SK-MEL-5 (cell line): Measurements from ENCODE around the gene DNM3. TPM values are rescaled to one million over a fixed set of nuclear protein-coding genes. Genes with fewer than 3 reads are reported as not detected.
A peak's percentile ranks its signal among the peaks of the same experiment; 100 is the strongest.

Experiments
- DNase-seq: peaks from one replicate; pipeline ENCODE4 v3.0.0-alpha.2; 2016; ENCODE audit warnings: low read depth, low spot score
- in situ Hi-C: cut with HindIII; loops from 2 replicates; pipeline ENCODE4 v1.10.0; 2016; ENCODE audit warnings: low sequenced_read_pairs, high pct_unique_total_duplicates, low pct_unique_long_range_greater_than_20kb
- total RNA-seq: library from RNA; depleted of rRNA; stranded (reverse); fragments of >200 nt; shearing (Covaris generic); gene quantifications from 2 replicates; pipeline ENCODE4 v1.2.3, GENCODE V29; 2014

Gene DNM3
- total RNA-seq, 1 experiment from 2014 or later = 0.79 TPM

DNA sequence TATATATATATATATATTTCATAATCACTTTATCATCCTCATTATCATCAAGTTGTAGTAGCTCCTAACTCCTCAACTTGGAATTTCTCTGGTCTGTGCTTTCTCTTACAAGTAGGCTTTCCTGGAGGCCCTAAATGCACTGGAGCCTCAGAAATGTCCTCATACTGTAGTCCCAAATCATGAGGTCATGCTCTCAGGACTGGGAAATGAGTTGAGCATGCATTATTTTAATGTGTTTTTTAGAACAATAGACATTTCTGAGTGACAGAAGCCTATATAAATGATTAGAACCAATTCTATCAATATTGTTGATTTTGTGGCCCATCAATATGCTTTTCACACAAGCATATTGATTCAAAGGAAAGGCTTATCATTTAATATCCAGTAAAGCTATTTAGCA lies 536.3 kb downstream of the DNM3 start:
- in situ Hi-C loops = no loop called here
- DNase-seq = no peak

DNA sequence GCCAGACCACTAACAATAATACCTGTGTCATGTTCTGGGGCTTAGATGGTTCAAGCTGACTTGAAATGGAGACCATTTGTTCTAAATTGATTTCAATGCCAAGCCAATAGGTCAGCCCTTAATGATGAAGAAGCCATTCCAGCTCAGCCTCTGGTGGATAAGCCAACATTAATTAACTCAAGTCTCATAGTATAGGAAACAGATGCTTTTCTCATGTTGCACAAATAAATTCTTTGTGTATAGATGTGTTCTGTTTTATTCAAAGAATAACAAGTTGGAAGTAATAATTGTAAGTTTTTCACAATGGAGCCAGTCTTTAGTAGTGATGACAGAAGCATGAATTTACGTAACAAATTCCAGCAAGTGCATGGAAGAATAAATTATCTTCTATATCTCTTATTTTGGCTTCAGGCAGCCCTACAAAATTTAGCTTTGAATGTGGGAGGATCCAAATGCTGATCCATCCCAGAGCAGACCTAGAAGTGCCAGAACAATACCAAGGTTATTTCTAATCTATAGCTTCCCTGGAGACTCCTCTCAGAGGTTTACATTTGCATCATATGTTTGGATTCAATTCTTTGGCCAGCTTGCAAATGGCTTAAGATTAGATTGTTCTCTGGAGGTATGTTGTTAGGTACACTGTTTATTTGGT lies 536.9 kb downstream of the DNM3 start:
- DNase-seq = no peak
- in situ Hi-C loops = no loop called here

GRCh38 chr1:172380441-172381244 lies 539.3 kb downstream of the DNM3 start:
- no peak for DNase-seq
- in situ Hi-C loops = no loop called here

DNA sequence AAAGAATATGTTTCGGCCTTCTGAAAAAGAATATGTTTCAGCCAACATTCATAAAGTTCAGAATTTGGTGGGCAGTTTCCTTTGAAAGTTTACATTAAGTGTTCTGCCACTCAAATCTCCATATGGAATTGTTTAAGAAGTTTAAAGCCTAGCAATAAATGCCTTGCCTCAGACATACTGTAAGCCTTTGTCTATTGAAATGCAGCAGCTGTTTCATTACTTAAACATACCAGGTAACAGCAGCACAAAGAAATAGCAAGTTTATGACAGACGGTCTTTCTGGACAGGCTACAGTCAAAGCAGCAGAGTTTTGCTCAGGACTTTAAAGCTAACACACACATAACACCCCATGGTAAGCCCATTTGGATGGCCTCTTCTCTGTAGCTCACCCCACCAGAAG lies 540.6 kb downstream of the DNM3 start:
- DNase-seq = no peak
- in situ Hi-C loops = no loop called here

GRCh38 chr1:172382406-172382805 lies 541.1 kb downstream of the DNM3 start:
- in situ Hi-C loops = no loop called here

GRCh38 chr1:172382990-172383389 lies 541.7 kb downstream of the DNM3 start:
- DNase-seq = no peak
- in situ Hi-C loops = no loop called here

More at GRCh38 chr1:172382406-172382805, 541.1 kb downstream of the DNM3 start:
- no peak for DNase-seq

DNA sequence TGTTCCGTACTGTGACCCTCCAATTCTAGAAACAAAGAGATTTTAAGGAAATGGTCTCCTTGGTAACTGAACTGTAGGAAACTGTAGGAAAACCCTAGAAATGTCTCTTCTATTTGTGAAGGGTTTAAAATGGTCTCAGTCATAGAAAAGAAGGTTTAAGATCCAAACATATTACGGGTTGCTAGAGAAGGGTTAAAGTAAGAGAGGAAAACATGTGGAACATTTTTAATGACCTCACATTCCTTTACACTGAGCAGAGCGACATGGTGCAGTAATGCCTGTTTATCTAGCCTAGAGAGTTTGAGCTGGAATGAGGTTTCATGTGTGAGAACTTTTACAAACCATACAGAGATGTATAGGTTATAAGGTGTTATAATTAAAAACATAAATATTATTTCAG lies 542.2 kb downstream of the DNM3 start:
- no peak for DNase-seq
- in situ Hi-C loops = no loop called here

- in situ Hi-C loops = no loop called here
- DNase-seq = no peak
Observed at GRCh38 chr1:172384656-172385055, 543.4 kb downstream of the DNM3 start.

DNA sequence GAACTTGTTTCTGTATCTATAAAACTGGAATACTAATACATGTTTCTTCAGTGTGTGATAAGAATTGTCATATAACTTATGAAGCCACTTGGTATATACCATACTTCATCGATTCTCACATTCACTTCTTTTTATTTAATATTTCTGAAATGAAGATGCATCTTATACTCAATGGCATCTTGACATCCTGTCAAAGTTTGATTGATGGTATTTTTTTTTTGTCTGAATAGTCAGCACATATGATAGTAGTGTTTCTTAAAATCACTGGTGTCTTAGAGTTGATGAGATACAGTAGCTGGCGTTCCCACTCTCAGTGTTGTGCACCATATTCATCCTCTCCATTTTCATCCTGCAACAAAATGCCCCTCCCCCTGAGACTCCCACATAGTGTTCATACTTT lies 544.7 kb downstream of the DNM3 start:
- in situ Hi-C loops = no loop called here
- no peak for DNase-seq

GRCh38 chr1:172388490-172388889 lies 547.2 kb downstream of the DNM3 start:
- in situ Hi-C loops = no loop called here
- no peak for DNase-seq

- in situ Hi-C loops = no loop called here
Observed at GRCh38 chr1:172390301-172390682, 549.0 kb downstream of the DNM3 start.

DNA sequence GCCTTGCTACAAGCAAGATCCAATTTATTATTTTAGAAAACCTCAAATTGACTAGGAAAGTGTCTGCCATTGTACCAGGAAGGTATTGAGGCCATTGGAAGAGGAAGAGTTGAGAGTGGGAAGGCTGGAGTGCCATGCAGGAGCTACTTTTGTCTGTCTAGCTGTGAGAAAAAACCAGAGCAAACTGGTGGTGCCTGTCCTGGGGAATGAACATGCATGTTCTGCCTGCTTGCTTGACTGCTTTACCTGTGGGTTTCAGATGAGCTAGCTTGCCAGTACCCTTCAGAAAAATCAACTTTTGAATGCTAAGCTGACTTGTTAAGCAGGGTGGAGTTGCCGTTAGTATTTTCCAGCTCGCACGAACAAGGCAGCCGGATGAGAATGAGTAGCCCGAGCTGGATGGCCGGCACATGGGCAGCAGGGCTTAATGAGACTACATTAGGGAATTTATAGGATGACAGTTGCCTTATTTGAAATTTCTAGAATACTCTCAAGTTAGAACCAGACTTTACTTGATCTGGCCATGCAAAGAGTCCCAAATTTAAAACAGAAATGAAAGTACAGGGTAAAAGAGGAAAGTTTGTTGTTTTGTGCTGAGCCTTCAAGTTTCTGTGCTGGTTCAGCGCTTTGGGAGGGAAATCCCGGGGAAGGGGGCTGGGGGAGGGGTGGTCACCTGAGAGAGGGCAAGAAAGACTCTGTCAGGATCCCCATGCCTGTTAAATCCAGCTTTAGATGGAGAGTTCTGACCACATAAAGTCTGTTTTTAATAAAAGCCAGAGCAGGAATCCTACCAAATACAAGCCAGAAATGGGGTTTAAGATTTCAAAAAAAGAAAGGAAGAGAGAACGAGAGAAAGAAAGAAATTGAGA lies 549.6 kb downstream of the DNM3 start:
- in situ Hi-C loops = no loop called here
- no peak for DNase-seq

More at GRCh38 chr1:172390301-172390682, 549.0 kb downstream of the DNM3 start:
- DNase-seq = no peak

GRCh38 chr1:172391976-172392375 lies 550.7 kb downstream of the DNM3 start:
- no peak for DNase-seq
- in situ Hi-C loops = no loop called here

DNA sequence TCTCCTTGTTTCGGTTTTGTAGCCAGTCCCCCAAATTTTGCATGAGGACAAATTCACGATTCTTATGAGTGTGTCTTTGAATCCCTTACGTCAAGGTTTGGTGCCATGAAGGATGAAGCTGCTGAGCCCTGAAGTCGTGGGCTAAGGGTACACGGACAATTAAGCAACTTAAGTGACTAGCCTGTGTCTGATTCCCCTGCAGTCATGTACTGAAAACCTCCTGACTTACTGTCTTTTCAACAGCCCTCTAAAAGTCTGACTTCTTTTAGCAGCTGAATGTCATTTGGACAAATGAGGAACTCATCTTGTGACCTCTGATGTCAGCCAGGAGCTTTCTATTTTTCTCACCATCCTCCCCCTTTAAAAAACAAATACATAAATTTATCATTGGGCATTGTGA lies 552.1 kb downstream of the DNM3 start:
- in situ Hi-C loops = no loop called here
- peak; percentile 75 for DNase-seq

DNA sequence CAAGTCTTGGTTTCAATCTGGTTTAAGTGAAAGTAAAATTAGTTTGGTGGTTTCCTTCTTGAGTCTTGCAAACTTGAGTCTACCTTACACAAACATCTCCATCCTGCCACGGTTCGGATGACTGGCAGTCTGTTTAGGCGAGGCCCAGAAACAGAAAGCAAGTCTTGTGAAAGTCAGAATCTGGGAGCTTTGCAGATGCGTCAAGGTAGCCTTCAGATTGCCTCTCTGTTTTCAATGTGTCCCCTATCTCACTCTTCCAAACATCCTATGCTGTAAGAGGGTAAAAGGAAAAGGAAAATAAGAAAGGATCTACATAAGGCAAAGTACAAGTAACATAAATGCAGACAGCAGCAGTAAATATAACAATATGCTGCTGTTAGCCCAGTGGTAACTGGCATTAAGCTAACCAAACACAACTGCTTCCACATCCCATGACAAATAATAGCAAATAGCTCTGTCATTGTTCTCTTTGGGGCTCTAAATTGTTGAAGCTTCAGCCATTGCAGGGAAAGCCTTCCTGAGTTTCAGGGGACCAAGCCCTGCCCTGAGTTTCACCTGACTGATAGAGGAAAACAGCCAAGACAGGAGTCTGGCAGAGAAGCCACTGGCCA lies 552.9 kb downstream of the DNM3 start:
- peak; percentile 58 for DNase-seq
- in situ Hi-C loops = no loop called here

GRCh38 chr1:172394811-172395210 lies 553.5 kb downstream of the DNM3 start:
- in situ Hi-C loops = no loop called here
- DNase-seq = no peak

DNA sequence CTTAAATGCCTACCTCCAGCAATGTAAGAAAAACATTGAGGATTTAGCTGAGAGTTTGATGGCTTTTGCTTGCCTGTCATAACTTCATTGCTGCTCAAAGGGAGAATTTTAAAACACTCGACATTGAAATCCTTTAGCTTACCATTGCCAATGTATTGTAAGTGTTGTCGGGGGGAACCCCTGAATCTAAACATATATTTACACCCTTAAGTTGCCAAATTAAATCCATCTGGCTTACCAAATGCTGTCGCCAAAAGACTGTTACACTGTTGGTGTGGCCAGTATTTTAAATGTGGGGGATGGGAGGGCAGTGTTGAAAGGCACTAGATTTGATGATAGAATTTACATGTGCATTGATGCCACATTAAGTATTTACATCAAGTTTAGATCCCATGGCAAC lies 554.3 kb downstream of the DNM3 start:
- in situ Hi-C loops = no loop called here
- no peak for DNase-seq

DNA sequence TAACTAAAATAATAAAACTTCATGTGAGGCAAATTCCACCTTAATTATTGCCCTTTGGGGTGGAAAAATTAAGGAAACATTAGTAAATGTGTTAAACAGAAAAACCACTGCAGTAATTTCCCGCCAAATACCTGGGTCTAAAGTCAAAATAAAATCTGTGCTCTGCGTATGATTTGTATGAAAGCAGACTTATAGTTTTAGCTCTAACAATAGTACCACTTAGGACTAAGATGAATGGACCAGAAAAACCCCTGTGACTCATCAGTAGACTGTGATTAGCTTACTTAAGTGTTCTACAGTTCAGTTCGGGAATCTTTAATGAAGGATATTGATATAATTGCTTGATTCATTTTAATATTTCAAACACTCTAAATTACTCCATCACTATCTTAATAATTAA lies 555.9 kb downstream of the DNM3 start:
- in situ Hi-C loops = no loop called here
- no peak for DNase-seq
